AG04450 (cell line): Measurements from ENCODE around the gene RTBDN. TPM values are rescaled to one million over a fixed set of nuclear protein-coding genes. Genes with fewer than 3 reads are reported as not detected.
A peak's percentile ranks its signal among the peaks of the same experiment; 100 is the strongest.
"Not testable (repeated sequence)": the region's sequence is repeated elsewhere in the genome, so short reads cannot be mapped to it uniquely, and the experiment has no call there.

Experiments
- CTCF ChIA-PET: fragments of 300-600, 350-600 bp; formaldehyde crosslinking; extraction: SDS; loops from one replicate; lab custom pipeline; 2022; ENCODE audit warnings: antibody characterized with exemption, inconsistent platforms; lab: Charles Lee
- POLR2A ChIA-PET: fragments of 350-600 bp; formaldehyde crosslinking; extraction: SDS; loops from one replicate; lab custom pipeline; 2021; ENCODE audit warnings: antibody characterized with exemption, inconsistent platforms; lab: Yijun Ruan, JAX
- DNase-seq: peaks from one replicate; pipeline ENCODE4 v3.0.0-alpha.2; 2011; ENCODE audit warnings: low read depth, low spot score
- H3K27ac ChIP-seq: one replicate; pipeline ENCODE4 v1.5.1; 2012; ENCODE audit warnings: low read depth, low read length, control low read depth
- H3K27me3 ChIP-seq: one replicate; pipeline ENCODE4 v1.6.0; 2012; ENCODE audit warnings: low read length; ENCODE audit not compliant: control insufficient read depth, insufficient read depth
- H3K4me3 ChIP-seq: 2 replicates; pipeline ENCODE4 v1.5.1; 2011; ENCODE audit warnings: mild to moderate bottlenecking, low read depth, low read length, control low read depth
- H3K9me3 ChIP-seq: 2 replicates; pipeline ENCODE4 v1.5.1; 2012; ENCODE audit warnings: low read length; ENCODE audit not compliant: control insufficient read depth, insufficient read depth
- CTCF ChIP-seq: IDR thresholded peaks from 2 replicates; pipeline ENCODE4 v1.5.1; 2011; ENCODE audit warnings: low read depth, low read length, control low read depth, inconsistent platforms
- polyA plus RNA-seq: library from polyadenylated mRNA; depleted of rRNA; stranded (reverse); fragments of >200 nt; gene quantifications from 2 replicates; pipeline ENCODE4 v1.2.3, GENCODE V29; 2011

Gene RTBDN
- polyA plus RNA-seq, 1 experiment: not detected

- Histone ChIP-seq H3K27ac (no peak overlapping the region), H3K9me3 (peaks cover 7% of the 10 kb centered on the region; the same call in 1 of the 2 replicates), H3K4me3 (no peak overlapping the region), H3K27me3 (peaks cover under 1% of the 10 kb centered on the region)
- no peak for TF ChIP-seq CTCF
- POLR2A ChIA-PET: no interaction called here
- CTCF ChIA-PET: interaction anchor here (0.6 to 0.9 kb wide), 3 partner anchors 10 to 32 kb away, joined by 4 read pairs; no protein-coding TSS in a partner anchor
- DNase-seq: no peak
Observed at GRCh38 chr19:12858041-12858928, 23.9 kb upstream of the RTBDN start.

GRCh38 chr19:12856653-12857052 is 22.3 kb upstream of the RTBDN start:
- no peak overlapping the region for H3K4me3 ChIP-seq
- peaks cover 7% of the 10 kb centered on the region; the same call in 1 of the 2 replicates for H3K9me3 ChIP-seq
- ChIA-PET CTCF (no interaction called here), POLR2A (no interaction called here)
- no peaks in the 10 kb centered on the region for H3K27me3 ChIP-seq
- no peak overlapping the region for H3K27ac ChIP-seq
- TF ChIP-seq CTCF: no peak
- no peak for DNase-seq

- Histone ChIP-seq H3K4me3 (peak overlapping the region; percentile 42), H3K27me3 (peaks cover 12% of the 10 kb centered on the region), H3K9me3 (no peaks in the 10 kb centered on the region), H3K27ac (no peak overlapping the region)
- CTCF ChIA-PET: interaction anchor here (0.6 to 9.9 kb wide), 55 partner anchors 10 to 283 kb away, joined by 3 to 247 read pairs (median 4); partner anchors contain the start of genes CALR, DNASE2, GET3 and RNASEH2A
- DNase-seq: no peak
- peak; percentile 88 for TF ChIP-seq CTCF
- POLR2A ChIA-PET: interaction anchor here (0.8 to 1.5 kb wide), 3 partner anchors 56 to 125 kb away, joined by 3 to 4 read pairs (median 3); partner anchors contain the start of gene JUNB
Observed at GRCh38 chr19:12847159-12848139, 13.1 kb upstream of the RTBDN start.

- peaks cover 16% of the 10 kb centered on the region for H3K27me3 ChIP-seq
- not testable (repeated sequence) for H3K4me3 ChIP-seq, H3K9me3 ChIP-seq, DNase-seq, H3K27ac ChIP-seq
- ChIA-PET POLR2A (interaction anchor here (1.1 to 1.5 kb wide), 2 partner anchors 55 to 124 kb away, joined by 3 read pairs; partner anchors contain the start of gene JUNB), CTCF (interaction anchor here (0.6 to 9.9 kb wide), 23 partner anchors 9 to 171 kb away, joined by 3 to 247 read pairs (median 5); partner anchors contain the start of genes CALR, RNASEH2A, RTBDN and TNPO2)
Observed at GRCh38 chr19:12846613-12847012, 12.2 kb upstream of the RTBDN start.
